PFSK-1 (cell line): Measurements from ENCODE around the gene FLT3.

ENCODE experiments used
- POLR2AphosphoS5 ChIP-seq: IDR thresholded peaks from 2 replicates; pipeline ENCODE4 v1.6.1; 2012; ENCODE audit warnings: low read depth, mild to moderate bottlenecking, control low read depth, low read length, moderate library complexity
- SIN3A ChIP-seq: IDR thresholded peaks from 2 replicates; pipeline ENCODE4 v1.6.1; 2012; ENCODE audit warnings: mild to moderate bottlenecking, low read length, moderate library complexity, borderline replicate concordance; ENCODE audit not compliant: insufficient read depth
- TAF1 ChIP-seq: IDR thresholded peaks from 2 replicates; pipeline ENCODE4 v1.6.1; 2012; ENCODE audit warnings: low read length, control low read depth, borderline replicate concordance; ENCODE audit not compliant: insufficient read depth
- TF ChIP-seq, protein P1 (sequence below), 2 experiments: IDR thresholded peaks; 2 replicates each; pipeline versions ENCODE4 v1.6.1 to v1.8.0; 2011 to 2012; ENCODE audit warnings: low read depth in 2 of 2, low read length in 2 of 2, control low read depth in 1 of 2, inconsistent platforms in 1 of 2, mild to moderate bottlenecking in 1 of 2, moderate library complexity in 1 of 2; ENCODE audit not compliant: insufficient read depth in 1 of 2

DNA sequence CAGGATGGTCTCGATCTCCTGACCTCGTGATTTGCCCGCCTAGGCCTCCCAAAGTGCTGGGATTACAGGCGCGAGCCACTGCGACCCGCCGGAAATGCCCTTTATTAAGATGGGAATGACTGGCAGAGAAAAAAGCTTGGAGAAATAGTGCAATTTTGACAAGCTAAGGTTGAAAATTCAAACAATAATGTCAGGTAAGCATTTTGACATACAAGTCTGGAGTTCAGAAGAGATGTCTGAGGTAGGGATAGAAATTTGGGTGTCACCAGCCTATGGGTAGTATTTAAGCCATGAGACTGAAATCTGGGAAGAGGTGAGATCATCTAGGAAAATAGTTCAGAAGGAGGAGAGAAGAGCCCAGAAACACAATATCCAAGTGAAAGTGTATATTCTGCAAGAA is 20.8 kb upstream of the FLT3 start:
- no peak for TF ChIP-seq TAF1
- no peak for TF ChIP-seq SIN3A
- TF ChIP-seq POLR2AphosphoS5 = no peak
- TF ChIP-seq, protein P1, sequence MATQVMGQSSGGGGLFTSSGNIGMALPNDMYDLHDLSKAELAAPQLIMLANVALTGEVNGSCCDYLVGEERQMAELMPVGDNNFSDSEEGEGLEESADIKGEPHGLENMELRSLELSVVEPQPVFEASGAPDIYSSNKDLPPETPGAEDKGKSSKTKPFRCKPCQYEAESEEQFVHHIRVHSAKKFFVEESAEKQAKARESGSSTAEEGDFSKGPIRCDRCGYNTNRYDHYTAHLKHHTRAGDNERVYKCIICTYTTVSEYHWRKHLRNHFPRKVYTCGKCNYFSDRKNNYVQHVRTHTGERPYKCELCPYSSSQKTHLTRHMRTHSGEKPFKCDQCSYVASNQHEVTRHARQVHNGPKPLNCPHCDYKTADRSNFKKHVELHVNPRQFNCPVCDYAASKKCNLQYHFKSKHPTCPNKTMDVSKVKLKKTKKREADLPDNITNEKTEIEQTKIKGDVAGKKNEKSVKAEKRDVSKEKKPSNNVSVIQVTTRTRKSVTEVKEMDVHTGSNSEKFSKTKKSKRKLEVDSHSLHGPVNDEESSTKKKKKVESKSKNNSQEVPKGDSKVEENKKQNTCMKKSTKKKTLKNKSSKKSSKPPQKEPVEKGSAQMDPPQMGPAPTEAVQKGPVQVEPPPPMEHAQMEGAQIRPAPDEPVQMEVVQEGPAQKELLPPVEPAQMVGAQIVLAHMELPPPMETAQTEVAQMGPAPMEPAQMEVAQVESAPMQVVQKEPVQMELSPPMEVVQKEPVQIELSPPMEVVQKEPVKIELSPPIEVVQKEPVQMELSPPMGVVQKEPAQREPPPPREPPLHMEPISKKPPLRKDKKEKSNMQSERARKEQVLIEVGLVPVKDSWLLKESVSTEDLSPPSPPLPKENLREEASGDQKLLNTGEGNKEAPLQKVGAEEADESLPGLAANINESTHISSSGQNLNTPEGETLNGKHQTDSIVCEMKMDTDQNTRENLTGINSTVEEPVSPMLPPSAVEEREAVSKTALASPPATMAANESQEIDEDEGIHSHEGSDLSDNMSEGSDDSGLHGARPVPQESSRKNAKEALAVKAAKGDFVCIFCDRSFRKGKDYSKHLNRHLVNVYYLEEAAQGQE (IDR thresholded peaks at IDR 0.05; ENCODE audit: insufficient read depth in 1 of 2, low read depth in 2 of 2, low read length in 2 of 2) = no peak
